Measurements from ENCODE around the gene SGMS1.

Gene SGMS1

GRCh38 chr10:50517626-50518025 lies 106.1 kb downstream of the SGMS1 start:
- Histone ChIP-seq H3K9me3 (ENCODE audit: insufficient read depth, low read length) (no peaks in the 10 kb centered on the region), H3K27me3 (ENCODE audit: low read depth, low read length) (no peaks in the 10 kb centered on the region), H2AFZ (ENCODE audit: low read depth, low read length) (no peak overlapping the region), H3K4me2 (ENCODE audit: low read length) (no peak overlapping the region), H3K36me3 (replicated peaks; ENCODE audit: low read depth, low read length) (no peaks in the 10 kb centered on the region), H3K4me3 (ENCODE audit: low read length) (no peak overlapping the region), H3K9ac (ENCODE audit: low read length) (no peak overlapping the region), H3K79me2 (ENCODE audit: low read length) (peaks cover 3% of the 10 kb centered on the region; the same call in 1 of the 2 replicates), H3K4me1 (ENCODE audit: low read length) (peaks cover 26% of the 10 kb centered on the region), H3K27ac (ENCODE audit: low read length) (no peak overlapping the region), H4K20me1 (ENCODE audit: insufficient read depth, low read length) (no peaks in the 10 kb centered on the region)
- TF ChIP-seq EZH2phosphoT487 (IDR thresholded peaks at IDR 0.05; ENCODE audit: low read depth) = no peak

GRCh38 chr10:50516171-50516570 lies 107.6 kb downstream of the SGMS1 start:
- H3K27ac ChIP-seq (ENCODE audit: low read length) = no peak overlapping the region
- TF ChIP-seq EZH2phosphoT487 (IDR thresholded peaks at IDR 0.05; ENCODE audit: low read depth) = no peak
- TF ChIP-seq CTCF (IDR thresholded peaks at IDR 0.05; ENCODE audit: low read depth, low read length) = no peak
- H3K79me2 ChIP-seq (ENCODE audit: low read length) = peaks cover 6% of the 10 kb centered on the region

GRCh38 chr10:50515420-50515819 lies 108.3 kb downstream of the SGMS1 start:
- no peak for TF ChIP-seq EZH2phosphoT487 (IDR thresholded peaks at IDR 0.05; ENCODE audit: low read depth)
- no peak for TF ChIP-seq CTCF (IDR thresholded peaks at IDR 0.05; ENCODE audit: low read depth, low read length)
- H3K4me3 ChIP-seq (ENCODE audit: low read length) = no peak overlapping the region
- H3K36me3 ChIP-seq (replicated peaks; ENCODE audit: low read depth, low read length) = no peaks in the 10 kb centered on the region
- H3K27ac ChIP-seq (ENCODE audit: low read length) = no peak overlapping the region
- no peaks in the 10 kb centered on the region for H3K27me3 ChIP-seq (ENCODE audit: low read depth, low read length)
- no peaks in the 10 kb centered on the region for H3K9me3 ChIP-seq (ENCODE audit: insufficient read depth, low read length)
- H3K79me2 ChIP-seq (ENCODE audit: low read length) = peaks cover 8% of the 10 kb centered on the region
- no peak overlapping the region for H3K9ac ChIP-seq (ENCODE audit: low read length)
- no peak overlapping the region for H3K4me2 ChIP-seq (ENCODE audit: low read length)
- no peak overlapping the region for H2AFZ ChIP-seq (ENCODE audit: low read depth, low read length)
- peaks cover 48% of the 10 kb centered on the region for H3K4me1 ChIP-seq (ENCODE audit: low read length)
- H4K20me1 ChIP-seq (ENCODE audit: insufficient read depth, low read length) = no peaks in the 10 kb centered on the region

More at GRCh38 chr10:50516171-50516570, 107.6 kb downstream of the SGMS1 start:
- Histone ChIP-seq H3K27me3 (ENCODE audit: low read depth, low read length) (no peaks in the 10 kb centered on the region), H2AFZ (ENCODE audit: low read depth, low read length) (no peak overlapping the region), H3K9me3 (ENCODE audit: insufficient read depth, low read length) (no peaks in the 10 kb centered on the region), H4K20me1 (ENCODE audit: insufficient read depth, low read length) (no peaks in the 10 kb centered on the region), H3K9ac (ENCODE audit: low read length) (no peak overlapping the region), H3K36me3 (replicated peaks; ENCODE audit: low read depth, low read length) (no peaks in the 10 kb centered on the region), H3K4me3 (ENCODE audit: low read length) (no peak overlapping the region), H3K4me2 (ENCODE audit: low read length) (no peak overlapping the region), H3K4me1 (ENCODE audit: low read length) (peaks cover 41% of the 10 kb centered on the region)

- H3K79me2 ChIP-seq (ENCODE audit: low read length) = peaks cover 12% of the 10 kb centered on the region
- no peak for TF ChIP-seq EZH2phosphoT487 (IDR thresholded peaks at IDR 0.05; ENCODE audit: low read depth)
- TF ChIP-seq CTCF (IDR thresholded peaks at IDR 0.05; ENCODE audit: low read depth, low read length) = no peak
- H3K9ac ChIP-seq (ENCODE audit: low read length) = no peak overlapping the region
- no peaks in the 10 kb centered on the region for H3K27me3 ChIP-seq (ENCODE audit: low read depth, low read length)
- H3K4me1 ChIP-seq (ENCODE audit: low read length) = peaks cover 53% of the 10 kb centered on the region
- no peaks in the 10 kb centered on the region for H4K20me1 ChIP-seq (ENCODE audit: insufficient read depth, low read length)
- H3K4me2 ChIP-seq (ENCODE audit: low read length) = no peak overlapping the region
- H3K36me3 ChIP-seq (replicated peaks; ENCODE audit: low read depth, low read length) = no peaks in the 10 kb centered on the region
- no peak overlapping the region for H2AFZ ChIP-seq (ENCODE audit: low read depth, low read length)
- no peak overlapping the region for H3K27ac ChIP-seq (ENCODE audit: low read length)
- H3K9me3 ChIP-seq (ENCODE audit: insufficient read depth, low read length) = no peaks in the 10 kb centered on the region
- no peak overlapping the region for H3K4me3 ChIP-seq (ENCODE audit: low read length)
Observed at GRCh38 chr10:50514995-50515394, 108.8 kb downstream of the SGMS1 start.
